Nephron progenitor cell (in vitro differentiated cells): ENCODE results near the gene STK33.

Source experiments
- DNase-seq: peaks from one replicate; pipeline ENCODE4 v3.0.0; 2021
- H3K27ac Mint-ChIP-seq: 2 replicates; pipeline ENCODE4 v1.8.0; 2021; ENCODE audit warnings: mild to moderate bottlenecking, moderate library complexity, mixed read lengths
- H3K27me3 Mint-ChIP-seq: 2 replicates; pipeline ENCODE4 v1.8.0; 2021; ENCODE audit warnings: mild to moderate bottlenecking, low read depth, mixed read lengths; ENCODE audit not compliant: poor library complexity
- H3K36me3 Mint-ChIP-seq: 2 replicates; pipeline ENCODE4 v1.8.0; 2021; ENCODE audit warnings: low read depth, mixed read lengths
- H3K4me1 Mint-ChIP-seq: 2 replicates; pipeline ENCODE4 v1.8.0; 2021; ENCODE audit warnings: mixed read lengths
- H3K4me3 Mint-ChIP-seq: 2 replicates; pipeline ENCODE4 v1.8.0; 2021; ENCODE audit warnings: mild to moderate bottlenecking, moderate library complexity, mixed read lengths
- H3K9me3 Mint-ChIP-seq: 2 replicates; pipeline ENCODE4 v1.8.0; 2021; ENCODE audit warnings: mild to moderate bottlenecking, moderate library complexity, mixed read lengths
- CTCF ChIP-seq: fragments of 200-600 bp; sonication (generic); IDR thresholded peaks from 2 replicates; pipeline ENCODE4 v1.5.0; 2021; ENCODE audit warnings: antibody characterized with exemption

The STK33 gene

GRCh38 chr11:8392166-8392565 lies 201.9 kb downstream of the STK33 start:
- Mint-ChIP-seq H3K27me3 (peaks cover 6% of the 10 kb centered on the region), H3K4me3 (no peak overlapping the region), H3K36me3 (peaks cover 27% of the 10 kb centered on the region), H3K4me1 (peaks cover 19% of the 10 kb centered on the region), H3K9me3 (peaks cover 21% of the 10 kb centered on the region), H3K27ac (no peak overlapping the region)
- TF ChIP-seq CTCF = no peak
- DNase-seq = no peak

- no peak overlapping the region for H3K4me3 Mint-ChIP-seq
- no peak for TF ChIP-seq CTCF
- no peak overlapping the region for H3K27ac Mint-ChIP-seq
- no peak for DNase-seq
- H3K4me1 Mint-ChIP-seq = peaks cover 27% of the 10 kb centered on the region
- peaks cover 18% of the 10 kb centered on the region for H3K36me3 Mint-ChIP-seq
- peaks cover 10% of the 10 kb centered on the region for H3K9me3 Mint-ChIP-seq
- H3K27me3 Mint-ChIP-seq = peaks cover 6% of the 10 kb centered on the region
Measured at GRCh38 chr11:8390851-8391612, 203.0 kb downstream of the STK33 start.

GRCh38 chr11:8389029-8389996 lies 204.7 kb downstream of the STK33 start:
- TF ChIP-seq CTCF = no peak
- no peak overlapping the region for H3K4me3 Mint-ChIP-seq
- H3K4me1 Mint-ChIP-seq = peaks cover 39% of the 10 kb centered on the region
- peaks cover 6% of the 10 kb centered on the region for H3K27me3 Mint-ChIP-seq
- H3K9me3 Mint-ChIP-seq = no peaks in the 10 kb centered on the region
- H3K36me3 Mint-ChIP-seq = peaks cover under 1% of the 10 kb centered on the region
- no peak overlapping the region for H3K27ac Mint-ChIP-seq
- DNase-seq = no peak

- DNase-seq = no peak
- no peaks in the 10 kb centered on the region for H3K9me3 Mint-ChIP-seq
- peaks cover 3% of the 10 kb centered on the region for H3K27me3 Mint-ChIP-seq
- no peak for TF ChIP-seq CTCF
- no peak overlapping the region for H3K27ac Mint-ChIP-seq
- H3K4me1 Mint-ChIP-seq = peaks cover 53% of the 10 kb centered on the region
- H3K36me3 Mint-ChIP-seq = no peaks in the 10 kb centered on the region
- H3K4me3 Mint-ChIP-seq = no peak overlapping the region
Measured at GRCh38 chr11:8387693-8388092, 206.3 kb downstream of the STK33 start.

- no peak overlapping the region for H3K27ac Mint-ChIP-seq
- TF ChIP-seq CTCF = no peak
- H3K27me3 Mint-ChIP-seq = peaks cover 3% of the 10 kb centered on the region
- no peaks in the 10 kb centered on the region for H3K36me3 Mint-ChIP-seq
- no peak overlapping the region for H3K4me3 Mint-ChIP-seq
- no peaks in the 10 kb centered on the region for H3K9me3 Mint-ChIP-seq
- peaks cover 59% of the 10 kb centered on the region for H3K4me1 Mint-ChIP-seq
- DNase-seq = no peak
Measured at GRCh38 chr11:8387141-8387540, 206.9 kb downstream of the STK33 start.
